Measurements from ENCODE around the gene CDH26. TPM values are rescaled to one million over a fixed set of nuclear protein-coding genes. Genes with fewer than 3 reads are reported as not detected.

Gene CDH26
- total RNA-seq, 2 experiments from 2014 or later: 0.75 to 1.1 TPM

- H3K4me3 ChIP-seq (ENCODE audit: low read length): no peak overlapping the region
- Mint-ChIP-seq H3K4me1 (ENCODE audit: low read depth) (peaks cover 39% of the 10 kb centered on the region), H3K4me3 (no peak overlapping the region), H3K36me3 (ENCODE audit: low read depth) (peaks cover 53% of the 10 kb centered on the region), H3K27me3 (no peaks in the 10 kb centered on the region), H3K9me3 (no peaks in the 10 kb centered on the region), H3K27ac (peak overlapping the region; percentile 31)
- ChIA-PET CTCF (interaction anchor here (1.8 to 5.6 kb wide), 2 partner anchors 9 to 12 kb away, joined by 4 to 31 read pairs; partner anchors contain the start of gene SYCP2), POLR2A (interaction anchor here (1.5 kb wide), 1 partner anchor 11 kb away, joined by 6 read pairs; no protein-coding TSS in a partner anchor)
- H3K27ac ChIP-seq (ENCODE audit: low read depth in 1 of 2, low read length in 2 of 2): no peak overlapping the region
- TF ChIP-seq CTCF (IDR thresholded peaks at IDR 0.05): no peak
- H3K27me3 ChIP-seq (ENCODE audit: control insufficient read depth in 1 of 2, insufficient read depth in 2 of 2, low read length in 2 of 2): no peaks in the 10 kb centered on the region
- H3K9me3 ChIP-seq (ENCODE audit: control insufficient read depth in 1 of 2, insufficient read depth in 1 of 2, low read length in 2 of 2): no peaks in the 10 kb centered on the region
- peaks cover 31% of the 10 kb centered on the region for H3K36me3 ChIP-seq (ENCODE audit: insufficient read depth, low read length)
- H3K4me1 ChIP-seq (ENCODE audit: insufficient read depth, low read length): peaks cover 5% of the 10 kb centered on the region
- intact Hi-C loops (cut with DNase I, micrococcal nuclease): loop anchor here (5.0 kb wide), 2 partner anchors 1282 to 1942 kb away; no protein-coding TSS in a partner anchor
- DNase-seq (no peak), ATAC-seq (ENCODE audit: poor library complexity) (no peak)
These were observed 12.5 kb upstream of the CDH26 start for GRCh38 chr20:59945731-59946130.

- no peak for ATAC-seq (ENCODE audit: poor library complexity)
- Mint-ChIP-seq H3K4me3 (no peak overlapping the region), H3K27me3 (no peaks in the 10 kb centered on the region), H3K36me3 (ENCODE audit: low read depth) (peaks cover 40% of the 10 kb centered on the region), H3K27ac (no peak overlapping the region), H3K9me3 (no peaks in the 10 kb centered on the region), H3K4me1 (ENCODE audit: low read depth) (peaks cover 23% of the 10 kb centered on the region)
- no peak for TF ChIP-seq CTCF (IDR thresholded peaks at IDR 0.05)
- DNase-seq: no peak
- ChIA-PET CTCF (interaction anchor here (5.6 kb wide), 1 partner anchor 14 kb away, joined by 31 read pairs; the partner anchor contains the start of gene SYCP2), POLR2A (no interaction called here)
- Histone ChIP-seq H3K4me3 (ENCODE audit: low read length) (no peak overlapping the region), H3K27me3 (ENCODE audit: control insufficient read depth in 1 of 2, insufficient read depth in 2 of 2, low read length in 2 of 2) (no peaks in the 10 kb centered on the region), H3K9me3 (ENCODE audit: control insufficient read depth in 1 of 2, insufficient read depth in 1 of 2, low read length in 2 of 2) (no peaks in the 10 kb centered on the region), H3K36me3 (ENCODE audit: insufficient read depth, low read length) (peaks cover 26% of the 10 kb centered on the region), H3K27ac (ENCODE audit: low read depth in 1 of 2, low read length in 2 of 2) (no peak overlapping the region), H3K4me1 (ENCODE audit: insufficient read depth, low read length) (no peaks in the 10 kb centered on the region)
- intact Hi-C loops (cut with DNase I, micrococcal nuclease): loop anchor here (5.0 kb wide), 2 partner anchors 1280 to 1940 kb away; no protein-coding TSS in a partner anchor
These were observed 10.8 kb upstream of the CDH26 start for GRCh38 chr20:59947376-59947775.

- TF ChIP-seq CTCF (IDR thresholded peaks at IDR 0.05): no peak
- Mint-ChIP-seq H3K27me3 (no peaks in the 10 kb centered on the region), H3K36me3 (ENCODE audit: low read depth) (peaks cover 37% of the 10 kb centered on the region), H3K27ac (peak overlapping the region; percentile 86), H3K9me3 (no peaks in the 10 kb centered on the region), H3K4me1 (ENCODE audit: low read depth) (peaks cover 21% of the 10 kb centered on the region), H3K4me3 (no peak overlapping the region)
- intact Hi-C loops (cut with DNase I, micrococcal nuclease): loop anchor here (1.0 to 5.0 kb wide), 4 partner anchors 8 to 1939 kb away; partner anchors contain the start of genes FAM217B (in 1 of the 2) and PPP1R3D (in 1 of the 2)
- H3K27me3 ChIP-seq (ENCODE audit: control insufficient read depth in 1 of 2, insufficient read depth in 2 of 2, low read length in 2 of 2): no peaks in the 10 kb centered on the region
- ChIA-PET CTCF (interaction anchor here (5.6 kb wide), 1 partner anchor 14 kb away, joined by 31 read pairs; the partner anchor contains the start of gene SYCP2), POLR2A (interaction anchor here (1.7 to 3.0 kb wide), 2 partner anchors 8 to 14 kb away, joined by 4 to 33 read pairs; partner anchors contain the start of genes FAM217B, PPP1R3D and SYCP2)
- no peaks in the 10 kb centered on the region for H3K9me3 ChIP-seq (ENCODE audit: control insufficient read depth in 1 of 2, insufficient read depth in 1 of 2, low read length in 2 of 2)
- no peak for DNase-seq
- peaks cover 18% of the 10 kb centered on the region for H3K36me3 ChIP-seq (ENCODE audit: insufficient read depth, low read length)
- peak overlapping the region; percentile 37 to 63 for H3K27ac ChIP-seq (ENCODE audit: low read depth in 1 of 2, low read length in 2 of 2)
- no peaks in the 10 kb centered on the region for H3K4me1 ChIP-seq (ENCODE audit: insufficient read depth, low read length)
- no peak overlapping the region for H3K4me3 ChIP-seq (ENCODE audit: low read length)
- no peak for ATAC-seq (ENCODE audit: poor library complexity)
These were observed 10.0 kb upstream of the CDH26 start for GRCh38 chr20:59948212-59948611.
